ENCODE results near the gene GNAT2. TPM values are rescaled to one million over a fixed set of nuclear protein-coding genes. Genes with fewer than 3 reads are reported as not detected.

Gene GNAT2
- total RNA-seq, 1 experiment from 2014 or later = not detected

DNA sequence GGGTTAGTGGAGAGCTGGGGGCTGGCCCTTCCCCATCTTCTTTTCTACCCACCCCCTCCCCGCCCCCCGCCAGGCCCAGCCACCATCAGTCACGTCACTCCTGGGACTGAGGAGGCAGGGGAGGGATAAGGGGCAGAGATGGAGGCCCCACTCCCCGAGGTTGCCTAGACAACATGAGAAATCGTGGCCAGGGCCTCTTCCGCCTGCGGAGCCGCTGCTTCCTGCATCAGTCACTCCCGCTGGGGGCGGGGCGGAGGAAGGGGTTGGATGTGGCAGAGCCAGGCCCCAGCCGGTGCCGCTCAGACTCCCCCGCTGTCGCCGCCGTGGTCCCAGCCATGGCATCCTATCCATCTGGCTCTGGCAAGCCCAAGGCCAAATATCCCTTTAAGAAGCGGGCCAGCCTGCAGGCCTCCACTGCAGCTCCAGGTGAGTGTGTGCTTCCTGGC lies 1.4 kb upstream of the GNAT2 start:
- no peaks in the 10 kb centered on the region for H3K9me3 Mint-ChIP-seq (ENCODE audit: low read depth, unreplicated experiment)
- H3K4me1 Mint-ChIP-seq (ENCODE audit: low read depth, unreplicated experiment) = peaks cover 35% of the 10 kb centered on the region
- H3K36me3 Mint-ChIP-seq (ENCODE audit: insufficient read depth, unreplicated experiment) = peaks cover 41% of the 10 kb centered on the region
- peak overlapping the region; percentile 93 for H3K4me3 Mint-ChIP-seq (ENCODE audit: low read depth, unreplicated experiment)
- peak; percentile 89 for DNase-seq
- intact Hi-C loops (cut with micrococcal nuclease; ENCODE audit: unreplicated experiment) = no loop called here
- CTCF ChIA-PET = interaction anchor here (0.6 to 1.2 kb wide), 4 partner anchors 9 to 87 kb away, joined by 3 to 8 read pairs (median 4); no protein-coding TSS in a partner anchor
- no TSS peak for BruUV-seq (replicated peaks)
- peak overlapping the region; percentile 94 for H3K27ac Mint-ChIP-seq (ENCODE audit: unreplicated experiment)
- H3K27me3 Mint-ChIP-seq (ENCODE audit: unreplicated experiment) = no peaks in the 10 kb centered on the region
- TF ChIP-seq, protein P1, sequence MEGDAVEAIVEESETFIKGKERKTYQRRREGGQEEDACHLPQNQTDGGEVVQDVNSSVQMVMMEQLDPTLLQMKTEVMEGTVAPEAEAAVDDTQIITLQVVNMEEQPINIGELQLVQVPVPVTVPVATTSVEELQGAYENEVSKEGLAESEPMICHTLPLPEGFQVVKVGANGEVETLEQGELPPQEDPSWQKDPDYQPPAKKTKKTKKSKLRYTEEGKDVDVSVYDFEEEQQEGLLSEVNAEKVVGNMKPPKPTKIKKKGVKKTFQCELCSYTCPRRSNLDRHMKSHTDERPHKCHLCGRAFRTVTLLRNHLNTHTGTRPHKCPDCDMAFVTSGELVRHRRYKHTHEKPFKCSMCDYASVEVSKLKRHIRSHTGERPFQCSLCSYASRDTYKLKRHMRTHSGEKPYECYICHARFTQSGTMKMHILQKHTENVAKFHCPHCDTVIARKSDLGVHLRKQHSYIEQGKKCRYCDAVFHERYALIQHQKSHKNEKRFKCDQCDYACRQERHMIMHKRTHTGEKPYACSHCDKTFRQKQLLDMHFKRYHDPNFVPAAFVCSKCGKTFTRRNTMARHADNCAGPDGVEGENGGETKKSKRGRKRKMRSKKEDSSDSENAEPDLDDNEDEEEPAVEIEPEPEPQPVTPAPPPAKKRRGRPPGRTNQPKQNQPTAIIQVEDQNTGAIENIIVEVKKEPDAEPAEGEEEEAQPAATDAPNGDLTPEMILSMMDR (IDR thresholded peaks at IDR 0.05; ENCODE audit: unreplicated experiment) = no peak

DNA sequence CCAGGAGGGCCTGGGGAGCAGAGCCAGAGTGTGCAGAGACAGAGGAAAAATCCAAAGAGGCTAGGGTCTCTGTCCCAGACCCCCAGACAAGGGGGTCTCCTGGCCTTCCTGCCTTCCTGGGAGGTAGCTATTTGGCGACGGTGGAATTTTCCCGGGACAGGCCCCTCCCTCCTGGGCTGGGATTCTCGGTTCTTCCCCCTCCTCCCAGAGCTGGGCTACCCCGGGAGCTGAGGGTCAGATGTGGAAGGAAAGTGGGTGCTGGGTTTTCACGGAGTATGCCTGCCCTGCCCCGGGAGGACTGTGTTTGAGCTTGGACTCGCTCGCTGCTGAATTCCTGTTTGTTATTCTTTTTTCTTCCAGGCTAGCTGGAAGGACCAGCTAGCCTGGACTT lies 980 bp upstream of the GNAT2 start:
- TF ChIP-seq, protein P1 (IDR thresholded peaks at IDR 0.05; ENCODE audit: unreplicated experiment) = no peak
- Mint-ChIP-seq H3K27ac (ENCODE audit: unreplicated experiment) (peak overlapping the region; percentile 94), H3K36me3 (ENCODE audit: insufficient read depth, unreplicated experiment) (peaks cover 38% of the 10 kb centered on the region), H3K27me3 (ENCODE audit: unreplicated experiment) (no peaks in the 10 kb centered on the region), H3K9me3 (ENCODE audit: low read depth, unreplicated experiment) (no peaks in the 10 kb centered on the region), H3K4me1 (ENCODE audit: low read depth, unreplicated experiment) (peaks cover 35% of the 10 kb centered on the region), H3K4me3 (ENCODE audit: low read depth, unreplicated experiment) (peak overlapping the region; percentile 93)
- CTCF ChIA-PET = interaction anchor here (0.6 to 1.5 kb wide), 4 partner anchors 10 to 87 kb away, joined by 3 to 8 read pairs (median 5); no protein-coding TSS in a partner anchor
- peak; percentile 21 for DNase-seq
- no TSS peak for BruUV-seq (replicated peaks)
- intact Hi-C loops (cut with micrococcal nuclease; ENCODE audit: unreplicated experiment) = no loop called here

DNA sequence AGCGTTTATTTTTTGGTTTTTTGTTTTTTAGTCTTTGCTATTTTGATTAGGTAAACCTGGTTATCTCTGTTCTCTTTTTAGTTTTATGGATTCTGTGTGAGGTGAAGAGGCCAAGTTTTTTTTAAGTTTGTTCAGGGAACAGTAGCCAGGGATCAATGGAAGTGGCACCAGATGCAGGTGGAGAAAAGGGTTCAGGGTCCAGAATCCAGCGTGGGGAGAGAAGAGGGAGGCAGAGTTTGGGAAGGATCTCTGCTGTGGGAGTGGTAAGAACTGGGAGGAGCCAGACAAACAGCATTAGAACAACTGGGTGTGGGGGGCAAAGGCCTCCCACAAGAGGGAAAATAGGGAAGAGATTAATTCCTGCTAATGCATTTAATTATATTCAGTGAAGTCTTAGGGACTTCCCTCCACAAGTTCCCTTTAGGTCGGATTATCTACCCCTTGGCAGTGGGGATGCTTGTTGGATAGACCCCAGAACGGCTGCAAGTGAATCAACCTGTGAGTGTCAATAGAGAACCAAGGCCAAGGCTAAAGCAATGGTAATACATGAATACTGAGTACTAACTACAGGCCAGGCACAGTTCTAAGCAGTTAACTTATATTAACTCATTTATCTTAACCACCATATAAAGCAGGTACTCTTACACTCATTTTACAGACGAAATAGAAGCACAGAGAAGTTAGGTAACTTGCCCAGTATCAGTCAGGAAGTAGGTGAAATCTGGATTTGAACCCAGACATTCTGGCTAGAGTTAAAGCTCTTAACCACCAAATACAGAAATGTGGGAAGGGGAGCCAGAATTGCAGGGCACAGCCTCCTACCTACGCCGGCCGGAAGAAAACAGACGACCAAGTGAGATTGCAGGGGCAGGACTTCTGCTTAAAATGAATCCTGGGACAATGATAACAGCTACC lies 498 bp downstream of the GNAT2 start:
- Mint-ChIP-seq H3K27ac (ENCODE audit: unreplicated experiment) (peak overlapping the region; percentile 94), H3K9me3 (ENCODE audit: low read depth, unreplicated experiment) (no peaks in the 10 kb centered on the region), H3K36me3 (ENCODE audit: insufficient read depth, unreplicated experiment) (peaks cover 36% of the 10 kb centered on the region), H3K27me3 (ENCODE audit: unreplicated experiment) (no peaks in the 10 kb centered on the region), H3K4me3 (ENCODE audit: low read depth, unreplicated experiment) (peak overlapping the region; percentile 93), H3K4me1 (ENCODE audit: low read depth, unreplicated experiment) (peaks cover 35% of the 10 kb centered on the region)
- CTCF ChIA-PET = interaction anchor here (0.7 to 1.5 kb wide), 2 partner anchors 16 to 21 kb away, joined by 3 to 6 read pairs; no protein-coding TSS in a partner anchor
- DNase-seq = no peak
- TF ChIP-seq, protein P1 (IDR thresholded peaks at IDR 0.05; ENCODE audit: unreplicated experiment) = no peak
- TSS peak; percentile 52 for BruUV-seq (replicated peaks)
- intact Hi-C loops (cut with micrococcal nuclease; ENCODE audit: unreplicated experiment) = loop anchor here (5.0 kb wide), 1 partner anchor 72 kb away; the partner anchor contains the start of gene GNAI3

DNA sequence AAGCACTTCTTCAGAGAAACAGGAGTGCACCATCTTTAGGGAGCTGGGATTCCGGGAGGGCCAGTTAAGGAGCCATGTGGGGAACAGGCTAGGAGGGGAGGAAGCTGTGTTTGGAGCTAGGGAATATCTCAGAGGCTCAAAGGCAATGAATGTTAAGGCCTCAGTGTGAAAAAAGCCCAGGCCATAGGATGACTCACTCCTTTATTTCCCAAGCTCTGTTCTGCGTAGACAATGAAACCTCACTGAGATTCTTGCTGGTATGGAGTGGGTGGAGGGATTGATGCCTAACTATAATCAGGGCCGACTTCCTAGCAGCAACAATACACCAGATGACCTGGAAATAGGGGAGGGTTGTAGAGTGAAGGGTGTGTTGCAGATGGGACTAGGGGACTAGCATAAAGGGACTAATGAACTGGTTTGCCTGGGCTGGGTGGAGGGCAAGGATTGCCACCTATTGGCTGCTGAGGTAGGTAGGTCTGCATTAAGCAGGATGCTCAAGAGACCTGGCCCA lies 2.1 kb downstream of the GNAT2 start:
- peaks cover 30% of the 10 kb centered on the region for H3K36me3 Mint-ChIP-seq (ENCODE audit: insufficient read depth, unreplicated experiment)
- no peak overlapping the region for H3K4me3 Mint-ChIP-seq (ENCODE audit: low read depth, unreplicated experiment)
- peaks cover 35% of the 10 kb centered on the region for H3K4me1 Mint-ChIP-seq (ENCODE audit: low read depth, unreplicated experiment)
- peak; percentile 14 for DNase-seq
- intact Hi-C loops (cut with micrococcal nuclease; ENCODE audit: unreplicated experiment) = loop anchor here (5.0 kb wide), 1 partner anchor 70 kb away; the partner anchor contains the start of gene GNAI3
- no TSS peak for BruUV-seq (replicated peaks)
- H3K27ac Mint-ChIP-seq (ENCODE audit: unreplicated experiment) = no peak overlapping the region
- H3K27me3 Mint-ChIP-seq (ENCODE audit: unreplicated experiment) = no peaks in the 10 kb centered on the region
- TF ChIP-seq, protein P1 (IDR thresholded peaks at IDR 0.05; ENCODE audit: unreplicated experiment) = no peak
- no peaks in the 10 kb centered on the region for H3K9me3 Mint-ChIP-seq (ENCODE audit: low read depth, unreplicated experiment)
- CTCF ChIA-PET = interaction anchor here (1.0 to 1.2 kb wide), 3 partner anchors 21 to 71 kb away, joined by 3 to 9 read pairs (median 4); partner anchors contain the start of gene GNAI3
